Measurements from ENCODE around the gene ARID5B.

DNA sequence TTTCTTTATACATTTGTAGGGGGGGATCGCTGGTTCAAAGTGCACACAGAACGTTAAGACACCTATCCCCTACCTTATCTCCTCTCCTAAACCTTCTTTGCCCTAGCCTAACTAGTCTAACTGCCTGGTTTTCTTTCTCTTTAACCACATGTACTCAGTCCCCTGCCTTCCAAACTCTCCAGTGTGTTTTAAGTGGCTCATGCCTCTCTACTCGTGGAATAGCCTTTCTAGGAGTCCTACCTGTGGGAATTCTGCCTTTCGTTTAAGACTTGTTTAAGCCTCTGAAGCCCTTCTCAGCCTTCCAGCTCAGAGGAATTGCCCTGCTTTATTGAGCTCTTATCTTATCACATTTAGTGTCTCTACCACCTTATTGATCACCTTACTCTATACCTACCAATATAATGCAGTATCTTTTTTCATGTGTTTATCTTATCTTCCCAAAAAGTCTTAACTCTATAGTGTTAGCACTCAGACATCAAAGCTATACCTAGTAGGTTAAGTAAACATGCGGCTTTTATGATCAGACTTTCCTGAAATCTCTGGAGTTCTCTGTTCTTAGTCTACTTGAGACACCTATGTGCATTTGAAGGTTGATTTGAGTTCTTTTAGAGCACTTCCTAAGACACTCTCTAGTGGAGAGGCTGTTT lies 50.7 kb downstream of the ARID5B start:
- TF ChIP-seq POLR2A (IDR thresholded peaks at IDR 0.05; ENCODE audit: low read length), result no peak
- no peak for TF ChIP-seq GATA1 (IDR thresholded peaks at IDR 0.05; ENCODE audit: low read depth, low read length)
